ENCODE measurements around the gene HHIP.

HHIP gene

DNA sequence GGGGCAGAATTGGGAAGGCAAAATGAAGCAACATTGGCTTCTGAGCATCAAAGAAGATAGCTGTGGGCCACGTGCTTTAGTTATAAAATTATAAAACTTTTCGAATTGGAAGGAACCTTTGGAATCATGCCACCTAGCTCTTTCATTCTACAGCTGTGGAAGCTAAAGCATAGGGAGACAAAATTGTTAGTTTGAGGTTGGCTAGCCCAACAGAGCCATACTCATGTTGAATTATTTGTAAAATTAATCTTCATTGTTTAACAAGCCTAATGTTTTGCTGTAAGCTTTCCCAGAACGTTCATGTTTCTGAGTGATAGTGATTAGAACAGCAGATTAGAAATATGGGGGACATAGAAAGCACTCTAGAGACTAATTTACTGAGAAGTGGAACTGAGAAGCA lies 35.9 kb downstream of the HHIP start:
- H3K79me2 ChIP-seq (ENCODE audit: insufficient read depth, low read depth), result no peaks in the 10 kb centered on the region
- no peaks in the 10 kb centered on the region for H3K36me3 ChIP-seq (ENCODE audit: insufficient read depth)
- TF ChIP-seq, protein P1, sequence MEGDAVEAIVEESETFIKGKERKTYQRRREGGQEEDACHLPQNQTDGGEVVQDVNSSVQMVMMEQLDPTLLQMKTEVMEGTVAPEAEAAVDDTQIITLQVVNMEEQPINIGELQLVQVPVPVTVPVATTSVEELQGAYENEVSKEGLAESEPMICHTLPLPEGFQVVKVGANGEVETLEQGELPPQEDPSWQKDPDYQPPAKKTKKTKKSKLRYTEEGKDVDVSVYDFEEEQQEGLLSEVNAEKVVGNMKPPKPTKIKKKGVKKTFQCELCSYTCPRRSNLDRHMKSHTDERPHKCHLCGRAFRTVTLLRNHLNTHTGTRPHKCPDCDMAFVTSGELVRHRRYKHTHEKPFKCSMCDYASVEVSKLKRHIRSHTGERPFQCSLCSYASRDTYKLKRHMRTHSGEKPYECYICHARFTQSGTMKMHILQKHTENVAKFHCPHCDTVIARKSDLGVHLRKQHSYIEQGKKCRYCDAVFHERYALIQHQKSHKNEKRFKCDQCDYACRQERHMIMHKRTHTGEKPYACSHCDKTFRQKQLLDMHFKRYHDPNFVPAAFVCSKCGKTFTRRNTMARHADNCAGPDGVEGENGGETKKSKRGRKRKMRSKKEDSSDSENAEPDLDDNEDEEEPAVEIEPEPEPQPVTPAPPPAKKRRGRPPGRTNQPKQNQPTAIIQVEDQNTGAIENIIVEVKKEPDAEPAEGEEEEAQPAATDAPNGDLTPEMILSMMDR (conservative IDR thresholded peaks at IDR 0.05; ENCODE audit: low read depth, low read length), result no peak
- no peak overlapping the region for H2AFZ ChIP-seq (ENCODE audit: low read depth)
- H3K27ac ChIP-seq, result no peak overlapping the region
- no peaks in the 10 kb centered on the region for H3K4me1 ChIP-seq (ENCODE audit: low read depth, poor library complexity, severe bottlenecking)
- H3K9ac ChIP-seq, result no peak overlapping the region
- H4K20me1 ChIP-seq (ENCODE audit: insufficient read depth), result no peaks in the 10 kb centered on the region
- H3K27me3 ChIP-seq (ENCODE audit: insufficient read depth, low read depth), result no peaks in the 10 kb centered on the region
- no peak overlapping the region for H3K4me2 ChIP-seq
- H3K4me3 ChIP-seq (IDR thresholded peaks at IDR 0.05; ENCODE audit: insufficient read depth, low read depth, low read length), result no peak overlapping the region

DNA sequence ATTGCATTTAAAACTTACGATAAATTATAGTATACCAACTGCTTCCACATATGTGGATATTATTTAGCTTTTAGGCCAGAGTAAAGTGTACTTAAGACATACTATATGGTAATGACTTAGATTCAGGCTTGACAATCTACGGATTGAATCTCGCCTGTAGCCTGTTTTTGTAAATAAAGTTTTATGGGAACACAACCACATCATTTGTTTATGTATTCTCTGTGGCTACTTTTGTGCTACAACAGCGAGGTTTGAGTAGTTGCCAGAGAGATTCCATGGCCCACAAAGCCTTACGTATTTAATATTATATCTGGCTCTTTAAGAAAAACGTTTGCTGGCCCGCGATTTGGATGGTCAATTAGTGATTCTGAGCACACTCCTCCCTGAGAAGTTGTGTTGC lies 37.6 kb downstream of the HHIP start:
- no peak overlapping the region for H3K4me2 ChIP-seq
- H3K4me3 ChIP-seq (IDR thresholded peaks at IDR 0.05; ENCODE audit: insufficient read depth, low read depth, low read length), result no peak overlapping the region
- no peaks in the 10 kb centered on the region for H3K4me1 ChIP-seq (ENCODE audit: low read depth, poor library complexity, severe bottlenecking)
- no peaks in the 10 kb centered on the region for H3K79me2 ChIP-seq (ENCODE audit: insufficient read depth, low read depth)
- H3K36me3 ChIP-seq (ENCODE audit: insufficient read depth), result no peaks in the 10 kb centered on the region
- no peaks in the 10 kb centered on the region for H4K20me1 ChIP-seq (ENCODE audit: insufficient read depth)
- H3K27me3 ChIP-seq (ENCODE audit: insufficient read depth, low read depth), result no peaks in the 10 kb centered on the region
- no peak overlapping the region for H3K9ac ChIP-seq
- no peak overlapping the region for H3K27ac ChIP-seq
- H2AFZ ChIP-seq (ENCODE audit: low read depth), result no peak overlapping the region
- TF ChIP-seq, protein P1 (conservative IDR thresholded peaks at IDR 0.05; ENCODE audit: low read depth, low read length), result no peak

- Histone ChIP-seq H3K27me3 (ENCODE audit: insufficient read depth, low read depth) (no peaks in the 10 kb centered on the region), H3K4me3 (IDR thresholded peaks at IDR 0.05; ENCODE audit: insufficient read depth, low read depth, low read length) (no peak overlapping the region), H3K9ac (no peak overlapping the region), H3K27ac (no peak overlapping the region), H3K4me2 (no peak overlapping the region), H3K79me2 (ENCODE audit: insufficient read depth, low read depth) (no peaks in the 10 kb centered on the region), H3K4me1 (ENCODE audit: low read depth, poor library complexity, severe bottlenecking) (no peaks in the 10 kb centered on the region), H2AFZ (ENCODE audit: low read depth) (no peak overlapping the region), H3K36me3 (ENCODE audit: insufficient read depth) (no peaks in the 10 kb centered on the region), H4K20me1 (ENCODE audit: insufficient read depth) (no peaks in the 10 kb centered on the region)
- TF ChIP-seq, protein P1 (conservative IDR thresholded peaks at IDR 0.05; ENCODE audit: low read depth, low read length), result no peak
These were observed 40.0 kb downstream of the HHIP start for GRCh38 chr4:144685911-144686310.

GRCh38 chr4:144686921-144687320 lies 41.0 kb downstream of the HHIP start:
- H3K4me2 ChIP-seq, result no peak overlapping the region
- H3K36me3 ChIP-seq (ENCODE audit: insufficient read depth), result no peaks in the 10 kb centered on the region
- H3K27me3 ChIP-seq (ENCODE audit: insufficient read depth, low read depth), result no peaks in the 10 kb centered on the region
- H4K20me1 ChIP-seq (ENCODE audit: insufficient read depth), result no peaks in the 10 kb centered on the region
- no peak overlapping the region for H3K27ac ChIP-seq
- no peak overlapping the region for H2AFZ ChIP-seq (ENCODE audit: low read depth)
- TF ChIP-seq, protein P1 (conservative IDR thresholded peaks at IDR 0.05; ENCODE audit: low read depth, low read length), result no peak
- H3K79me2 ChIP-seq (ENCODE audit: insufficient read depth, low read depth), result no peaks in the 10 kb centered on the region
- H3K9ac ChIP-seq, result no peak overlapping the region
- no peaks in the 10 kb centered on the region for H3K4me1 ChIP-seq (ENCODE audit: low read depth, poor library complexity, severe bottlenecking)
- H3K4me3 ChIP-seq (IDR thresholded peaks at IDR 0.05; ENCODE audit: insufficient read depth, low read depth, low read length), result no peak overlapping the region
